ENCODE measurements around the gene TCF12.

TCF12 gene

DNA sequence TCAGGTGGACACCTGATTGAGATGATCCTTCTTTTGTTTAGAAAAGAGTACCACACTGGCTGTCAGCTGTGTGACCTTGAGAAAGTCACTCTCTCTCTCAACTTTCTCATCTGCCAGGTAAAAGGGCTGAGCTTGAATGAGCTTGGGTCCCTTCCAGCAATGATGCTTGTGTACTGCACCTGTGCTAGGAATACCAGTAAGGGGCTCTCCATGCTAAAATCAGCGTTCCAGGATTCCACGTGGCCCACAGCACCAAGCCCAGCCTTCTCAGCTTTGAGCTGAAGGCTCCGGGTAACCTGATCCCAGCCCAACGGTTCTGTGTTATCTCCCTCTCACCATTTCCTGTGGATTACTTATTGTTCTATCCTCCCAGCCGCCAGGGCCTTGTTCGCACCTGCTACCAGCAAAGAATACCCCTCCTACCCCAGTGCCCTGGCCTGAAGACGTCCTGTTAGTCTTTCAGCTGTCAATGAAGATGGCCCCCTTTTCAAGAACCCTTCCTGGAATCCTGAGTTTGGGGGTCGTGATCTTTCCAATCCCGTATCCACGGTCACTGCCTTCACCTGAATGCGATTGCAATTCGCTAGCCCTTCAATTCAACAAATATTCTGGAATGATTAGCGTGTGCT lies 403.6 kb downstream of the TCF12 start:
- DNase-seq (ENCODE audit: low spot score): no peak

DNA sequence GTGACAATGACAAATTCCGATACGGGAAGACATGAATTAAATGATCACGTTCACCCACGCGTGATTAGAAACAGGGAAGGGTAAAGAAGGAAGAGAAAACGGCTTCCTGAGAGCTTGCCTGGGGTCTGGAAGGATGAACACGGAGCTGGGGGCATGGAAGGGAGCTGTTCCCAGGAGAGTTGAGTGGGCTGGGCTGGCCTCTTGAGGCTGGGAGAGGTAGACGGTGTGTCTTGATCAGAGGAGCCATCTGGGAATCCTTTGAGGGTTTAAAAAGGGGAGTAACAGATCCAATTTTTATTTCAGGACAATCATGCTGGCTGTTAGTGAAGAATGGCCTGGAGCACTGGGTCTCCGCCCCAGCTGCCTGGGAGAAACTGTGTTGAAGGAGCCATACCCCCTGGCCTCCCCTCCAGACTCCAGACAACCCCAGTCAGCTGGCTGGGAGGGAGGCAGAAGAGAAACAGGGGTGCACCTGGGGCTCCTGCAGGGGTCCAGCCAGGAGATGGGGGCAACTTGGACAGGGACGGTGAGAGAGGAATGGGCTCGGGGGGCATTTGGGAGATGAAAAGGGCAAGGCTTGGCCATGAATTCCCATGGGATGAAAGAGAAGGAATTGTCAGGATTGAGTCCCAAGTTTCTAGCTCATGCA lies 404.3 kb downstream of the TCF12 start:
- no peak for DNase-seq (ENCODE audit: low spot score)

DNA sequence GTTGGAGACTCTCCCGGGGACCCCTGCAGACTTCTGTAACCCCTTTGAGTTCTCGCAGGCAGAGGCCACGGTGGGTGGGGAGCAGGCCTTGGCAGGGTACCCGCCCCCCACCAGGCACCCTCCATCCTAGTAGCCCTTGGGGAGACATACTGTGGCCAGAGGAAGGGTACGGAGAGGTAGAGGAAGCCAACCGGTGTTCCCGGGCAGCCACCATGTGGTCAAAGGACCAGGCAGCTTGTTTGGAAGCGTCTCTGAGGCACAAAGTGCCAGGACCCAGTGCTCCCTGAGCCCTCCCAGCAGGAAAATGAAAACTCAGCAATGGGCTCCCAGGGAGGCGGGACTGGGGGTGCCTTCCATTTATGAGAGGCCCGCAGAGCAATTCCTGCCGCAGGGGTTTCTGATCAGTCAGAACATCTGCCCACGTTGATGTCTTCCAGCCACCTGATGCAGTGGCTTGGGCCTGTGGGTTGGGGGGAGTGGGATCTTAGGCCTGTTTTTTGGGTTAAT lies 404.9 kb downstream of the TCF12 start:
- DNase-seq (ENCODE audit: low spot score): no peak

DNA sequence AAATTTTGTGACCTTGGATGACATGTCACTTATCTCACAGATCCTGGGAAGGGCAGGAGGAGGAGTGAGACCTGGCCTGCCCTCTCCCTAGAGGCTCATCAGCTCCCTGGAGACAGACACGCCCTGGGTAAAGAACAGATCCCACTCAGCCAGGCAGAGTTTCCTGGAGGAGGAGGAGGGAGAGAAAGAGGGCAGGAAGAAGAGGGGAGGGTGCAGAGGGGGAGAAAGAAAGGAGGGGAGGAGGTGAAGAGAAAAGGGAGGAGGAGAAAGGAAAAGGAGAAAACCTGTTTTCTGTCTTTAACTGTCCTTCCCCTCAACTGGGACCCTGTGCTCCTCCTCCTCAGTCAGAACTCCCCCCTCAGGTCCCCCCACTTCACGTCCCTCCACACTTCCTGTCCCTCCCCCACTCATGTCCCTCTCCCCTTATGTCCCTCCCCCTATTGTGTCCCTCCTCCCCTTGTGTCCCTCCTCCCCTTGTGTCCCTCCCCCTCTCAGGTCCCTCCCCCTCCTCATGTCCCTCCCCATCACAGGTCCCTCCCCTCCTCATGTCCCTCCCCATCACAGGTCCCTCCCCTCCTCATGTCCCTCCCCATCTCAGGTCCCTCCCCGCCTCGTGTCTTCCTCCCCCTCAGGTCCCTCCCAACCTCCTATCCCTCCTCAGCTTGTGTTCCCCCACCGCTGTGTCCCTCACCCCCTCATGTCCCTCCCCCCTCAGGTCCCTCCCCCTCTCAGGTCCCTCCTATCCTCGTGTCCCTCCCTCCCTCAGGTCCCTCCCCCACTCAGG lies 405.6 kb downstream of the TCF12 start:
- no peak for DNase-seq (ENCODE audit: low spot score)

DNA sequence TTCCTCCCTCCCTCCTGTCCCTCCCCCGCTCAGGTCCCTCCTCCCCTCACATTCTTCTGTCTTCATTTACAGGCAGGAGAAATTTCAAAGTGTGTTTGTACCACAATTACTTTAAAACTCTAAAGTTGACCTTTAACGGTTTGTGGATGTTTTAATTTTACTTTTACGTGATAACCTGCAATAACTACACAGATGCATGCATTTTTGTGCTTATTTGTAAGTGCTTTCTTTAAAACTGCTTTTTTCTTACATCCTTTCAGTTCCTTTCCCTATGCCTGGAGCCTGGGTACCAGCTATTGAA lies 406.1 kb downstream of the TCF12 start:
- DNase-seq (ENCODE audit: low spot score): no peak

DNA sequence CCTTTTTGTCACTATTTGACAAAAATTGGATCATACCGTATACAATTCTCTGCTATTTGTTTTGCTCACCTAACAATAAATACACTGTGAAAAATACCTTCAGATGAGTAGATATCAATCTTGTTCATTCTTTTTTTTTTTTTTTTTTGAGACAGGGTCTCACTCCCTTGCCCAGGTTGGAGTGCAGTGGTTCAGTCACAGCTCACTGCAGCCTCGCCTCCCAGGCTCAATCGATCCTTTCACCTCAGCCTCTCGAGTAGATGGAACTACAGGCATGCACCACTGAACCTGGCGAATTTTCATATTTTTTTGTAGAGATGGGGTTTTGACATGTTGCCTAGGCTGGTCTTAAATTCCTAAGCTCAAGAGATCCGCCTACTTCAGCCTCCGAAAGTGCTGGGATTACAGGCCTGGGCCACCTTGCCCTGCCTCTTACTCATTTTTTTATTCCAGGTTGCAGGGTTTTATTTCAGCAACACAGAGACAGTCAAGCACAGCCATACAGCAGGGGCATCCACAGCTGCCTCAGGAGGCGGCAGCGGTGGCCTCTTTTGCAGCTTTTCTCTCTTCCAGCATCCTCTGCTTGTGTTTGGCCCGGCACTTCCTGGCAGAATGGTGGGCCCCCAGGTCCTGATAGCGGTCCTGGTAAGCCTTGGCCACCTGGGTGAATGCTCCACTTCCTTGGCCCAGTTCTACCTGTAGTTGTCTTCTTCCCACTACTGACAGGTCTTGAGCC lies 406.7 kb downstream of the TCF12 start:
- DNase-seq (ENCODE audit: low spot score): no peak

DNA sequence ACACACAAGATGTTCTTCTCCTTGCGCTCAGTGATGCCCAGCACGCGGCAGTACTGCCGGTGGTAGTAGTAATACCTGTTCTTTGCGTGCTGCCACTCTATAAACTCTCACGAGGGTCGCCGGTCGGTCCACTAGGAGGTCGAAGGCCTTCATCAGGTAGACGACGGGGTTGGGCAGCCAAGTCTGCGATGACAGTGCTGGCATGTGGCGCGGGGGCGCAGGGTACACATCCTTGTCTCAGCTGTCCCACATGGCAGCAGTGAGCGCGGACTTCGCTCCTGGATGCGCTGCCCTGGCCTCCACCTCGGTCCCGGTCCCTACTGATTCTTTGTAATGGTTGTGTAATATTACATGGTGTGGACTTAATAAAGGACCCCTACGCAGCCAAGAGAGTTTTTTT lies 407.8 kb downstream of the TCF12 start:
- no peak for DNase-seq (ENCODE audit: low spot score)

DNA sequence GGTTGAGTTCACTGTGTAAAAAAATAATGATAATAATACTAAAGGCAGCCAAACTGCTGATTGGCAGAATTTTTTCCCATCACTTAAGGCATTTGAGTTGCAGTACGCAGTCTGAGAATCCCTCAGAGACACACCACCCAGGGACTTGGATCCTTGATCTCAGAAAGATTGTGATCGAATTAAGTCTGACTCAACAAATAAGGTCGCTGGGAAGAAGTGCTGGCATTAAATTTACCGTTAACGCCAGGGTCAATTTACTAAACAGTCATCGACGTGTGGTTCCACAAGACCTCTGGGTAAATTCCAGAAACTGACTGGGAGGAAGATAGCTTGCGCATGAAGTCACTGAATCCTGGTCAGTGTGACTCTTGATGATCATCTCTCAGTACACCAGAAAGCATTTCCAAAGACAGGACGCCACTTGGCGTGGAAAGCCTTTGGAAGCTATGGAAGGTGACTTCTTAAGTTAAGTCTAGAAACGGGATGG lies 409.6 kb downstream of the TCF12 start:
- no peak for DNase-seq (ENCODE audit: low spot score)

DNA sequence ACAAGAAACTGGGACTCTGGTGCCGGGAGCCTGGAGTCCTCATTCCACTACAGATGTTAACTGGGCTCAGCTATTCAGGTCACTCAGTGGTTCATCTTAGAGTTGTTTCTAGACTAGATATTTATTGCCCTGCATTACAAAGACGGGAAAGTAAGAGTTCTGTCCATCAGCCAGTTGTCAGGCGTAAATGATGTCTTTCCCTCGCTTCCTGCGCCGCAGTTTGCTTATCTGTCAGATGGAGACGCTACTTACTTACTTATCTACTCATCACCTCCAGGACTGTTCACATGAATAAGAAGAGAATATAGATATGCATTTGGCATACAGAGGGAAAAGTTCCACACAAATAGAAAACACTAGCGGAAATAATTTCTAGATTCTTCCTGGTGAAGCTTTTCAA lies 410.0 kb downstream of the TCF12 start:
- no peak for DNase-seq (ENCODE audit: low spot score)

DNA sequence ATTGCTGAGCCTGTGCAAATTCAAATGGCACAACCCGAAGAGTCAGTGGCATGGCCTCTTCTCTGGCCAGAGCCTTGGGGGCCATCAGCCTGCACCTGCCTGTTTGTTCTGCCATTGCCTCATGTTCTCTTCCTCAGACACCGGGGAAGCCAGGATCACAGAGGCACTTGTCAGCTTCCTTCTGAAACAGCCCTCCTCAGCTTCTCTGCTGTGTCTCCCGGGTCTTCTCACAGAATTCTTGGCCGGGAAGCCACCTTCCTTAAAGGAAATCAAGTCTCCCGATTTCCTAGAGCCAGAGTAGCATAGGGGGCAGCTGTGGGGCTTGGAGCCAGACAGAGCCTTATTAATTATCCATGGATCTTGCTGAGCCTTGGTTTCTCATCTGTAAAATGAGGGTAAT lies 410.5 kb downstream of the TCF12 start:
- no peak for DNase-seq (ENCODE audit: low spot score)

DNA sequence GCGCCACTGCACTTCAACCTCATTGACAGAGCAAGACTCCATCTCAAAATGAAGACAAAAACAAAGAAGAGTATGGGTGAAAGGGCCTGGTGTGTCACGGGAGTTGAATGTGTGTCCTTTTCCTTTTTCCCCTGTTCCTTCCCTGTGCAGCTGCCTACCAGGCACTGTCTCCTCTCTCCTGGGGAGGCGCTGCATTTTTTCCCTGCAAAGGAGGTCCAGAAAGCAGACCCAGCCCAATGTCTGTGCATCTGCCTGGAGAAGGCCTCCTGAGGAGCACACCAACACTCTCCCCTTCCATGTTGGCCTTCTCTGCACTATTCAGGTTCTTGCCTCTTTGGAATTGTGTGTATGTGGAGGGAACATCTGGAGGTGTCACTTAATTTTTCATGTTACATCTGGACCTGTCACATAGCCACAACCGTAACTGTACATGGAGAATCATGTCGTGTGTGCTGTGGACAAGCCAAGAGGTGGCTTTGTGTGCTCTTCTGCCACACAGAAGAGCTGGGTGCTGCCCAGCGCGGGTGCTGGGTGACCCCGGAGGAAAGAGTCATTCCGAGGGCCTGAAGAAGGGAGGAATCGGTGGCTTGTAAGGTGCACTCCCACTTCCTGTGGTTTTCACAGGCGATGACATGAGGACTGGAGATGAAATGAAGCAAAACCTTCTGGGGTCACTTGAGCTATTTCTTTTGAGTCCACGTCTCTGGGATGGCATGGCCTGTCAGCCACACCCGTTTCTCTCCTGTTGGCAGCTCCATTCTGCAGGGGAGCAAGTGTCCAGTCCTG lies 411.3 kb downstream of the TCF12 start:
- DNase-seq (ENCODE audit: low spot score): no peak

DNA sequence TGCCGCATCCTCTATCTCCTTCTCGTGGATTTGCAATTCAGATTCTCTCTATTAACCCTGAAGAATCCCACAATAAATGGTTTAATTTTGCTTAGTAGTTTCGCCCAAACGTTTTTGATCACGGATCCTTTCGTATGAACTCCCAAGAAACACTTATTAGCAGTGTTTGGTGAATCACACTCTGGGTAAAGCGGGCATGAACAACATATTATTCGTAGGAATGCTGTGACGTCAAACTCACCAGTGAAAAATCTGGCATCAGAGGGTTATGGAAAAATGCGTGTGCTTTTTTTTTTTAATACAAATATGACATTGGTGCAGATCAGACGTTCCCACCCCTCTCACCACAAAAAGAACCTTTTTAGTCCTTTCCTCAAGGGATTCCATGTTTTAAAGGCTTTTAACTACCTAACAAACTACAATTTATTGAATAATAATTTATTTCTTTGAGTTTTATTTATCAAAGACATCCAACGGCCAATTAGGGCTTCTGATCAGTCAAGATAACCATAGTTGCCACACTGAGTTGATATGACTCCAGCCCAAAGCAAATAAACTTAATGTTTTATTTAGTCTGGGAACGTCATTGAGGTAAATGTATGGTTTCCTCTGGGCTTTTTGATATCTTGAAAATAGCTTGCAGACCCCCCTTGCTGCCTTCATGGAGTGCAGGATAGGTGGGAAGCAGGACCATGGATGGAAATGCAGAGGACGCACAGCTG lies 412.3 kb downstream of the TCF12 start:
- no peak for DNase-seq (ENCODE audit: low spot score)

DNA sequence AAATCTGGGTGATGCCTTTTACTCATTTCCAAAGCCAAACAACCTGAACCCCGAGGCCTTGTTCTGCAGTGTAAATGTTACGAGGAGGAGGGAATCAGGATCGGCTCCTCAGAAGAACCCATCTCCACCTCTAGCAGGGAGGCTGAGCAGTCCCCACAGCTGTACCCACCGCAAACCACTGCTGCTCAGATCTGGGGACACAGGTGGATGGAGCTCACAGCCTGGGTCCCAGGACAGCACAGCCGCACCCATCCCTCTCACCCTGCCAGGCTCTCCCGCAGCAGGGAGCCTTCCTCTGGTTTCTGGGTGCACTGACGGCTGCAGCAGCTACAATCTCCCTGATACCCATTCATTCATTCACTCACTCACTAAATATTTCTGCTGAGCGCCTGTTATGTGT lies 413.9 kb downstream of the TCF12 start:
- no peak for DNase-seq (ENCODE audit: low spot score)

DNA sequence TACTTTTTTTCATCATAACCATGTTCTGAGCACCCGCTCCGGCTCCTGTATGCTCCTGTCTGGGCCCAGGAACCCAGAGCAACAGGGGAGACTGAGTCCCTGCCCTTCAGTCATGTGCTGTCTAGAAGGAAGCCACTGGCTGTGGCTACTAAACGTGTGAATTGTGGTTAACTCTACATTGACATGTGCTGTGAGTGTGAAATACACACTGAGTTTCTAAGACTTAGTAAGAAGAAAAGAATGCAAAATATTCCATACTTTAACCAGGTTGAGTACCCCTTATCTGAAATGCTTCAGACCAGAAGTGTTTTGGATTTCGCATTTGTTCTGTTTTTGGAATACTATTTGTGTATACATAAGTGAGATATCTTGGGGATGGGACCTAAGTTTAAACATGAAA lies 415.0 kb downstream of the TCF12 start:
- no peak for DNase-seq (ENCODE audit: low spot score)

DNA sequence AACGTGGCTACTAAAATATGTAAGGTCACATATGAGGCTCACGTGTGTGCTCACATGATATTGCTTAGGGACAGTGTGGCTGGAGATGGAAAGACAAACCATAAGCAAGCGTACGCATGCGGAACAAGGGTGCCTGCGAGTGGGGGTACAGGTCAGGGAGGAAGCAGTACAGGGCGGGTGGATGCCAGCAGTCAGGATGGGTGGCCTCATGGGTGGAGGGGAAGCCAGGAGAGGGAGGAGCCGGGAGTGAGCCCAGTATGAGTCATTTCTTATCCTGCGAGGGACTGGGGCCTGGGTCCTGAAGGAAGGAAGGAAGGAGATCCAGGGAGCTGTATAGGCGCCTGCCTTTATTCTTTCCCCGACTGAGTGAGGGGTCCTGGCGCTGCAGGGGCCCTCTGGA lies 415.8 kb downstream of the TCF12 start:
- DNase-seq (ENCODE audit: low spot score): no peak

DNA sequence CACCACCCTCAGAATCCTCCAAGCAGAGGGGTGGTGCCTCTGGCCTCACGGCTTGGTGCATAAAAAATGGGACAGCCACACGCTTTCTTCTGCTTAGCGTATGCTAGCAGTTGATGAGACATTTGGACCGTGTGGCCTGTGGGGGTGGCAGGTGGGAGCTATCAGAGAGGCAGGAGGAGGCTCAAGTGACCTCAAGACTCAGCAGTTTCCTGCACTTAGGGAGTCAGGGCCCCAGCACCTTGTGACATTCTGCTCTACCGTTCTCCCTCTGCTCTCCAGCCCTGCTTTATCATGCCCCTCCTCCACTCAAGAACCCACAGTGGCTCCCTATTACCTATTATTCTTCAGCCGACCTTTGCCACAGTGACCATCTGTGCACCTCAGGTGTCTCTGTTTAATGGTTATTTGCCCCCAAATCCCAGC lies 416.9 kb downstream of the TCF12 start:
- no peak for DNase-seq (ENCODE audit: low spot score)

DNA sequence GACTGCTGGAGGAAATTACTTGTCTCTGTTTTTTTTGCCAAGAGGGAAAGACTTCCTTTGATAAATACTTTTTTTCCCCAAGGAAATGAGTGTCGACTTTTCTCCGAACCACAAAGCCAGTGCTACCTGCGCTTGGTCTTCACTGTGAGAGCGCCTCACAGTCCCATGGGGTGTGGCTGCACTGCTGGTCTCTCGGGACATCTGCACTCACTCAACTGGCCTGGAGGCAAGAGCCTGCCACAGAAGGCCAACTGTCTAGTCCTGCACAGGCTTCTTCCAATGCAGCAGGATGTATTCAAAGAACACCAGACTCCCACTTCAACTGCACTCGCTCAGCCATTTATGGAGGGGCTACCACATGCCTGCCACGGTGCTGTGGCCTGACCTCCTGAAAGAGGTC lies 417.3 kb downstream of the TCF12 start:
- no peak for DNase-seq (ENCODE audit: low spot score)

DNA sequence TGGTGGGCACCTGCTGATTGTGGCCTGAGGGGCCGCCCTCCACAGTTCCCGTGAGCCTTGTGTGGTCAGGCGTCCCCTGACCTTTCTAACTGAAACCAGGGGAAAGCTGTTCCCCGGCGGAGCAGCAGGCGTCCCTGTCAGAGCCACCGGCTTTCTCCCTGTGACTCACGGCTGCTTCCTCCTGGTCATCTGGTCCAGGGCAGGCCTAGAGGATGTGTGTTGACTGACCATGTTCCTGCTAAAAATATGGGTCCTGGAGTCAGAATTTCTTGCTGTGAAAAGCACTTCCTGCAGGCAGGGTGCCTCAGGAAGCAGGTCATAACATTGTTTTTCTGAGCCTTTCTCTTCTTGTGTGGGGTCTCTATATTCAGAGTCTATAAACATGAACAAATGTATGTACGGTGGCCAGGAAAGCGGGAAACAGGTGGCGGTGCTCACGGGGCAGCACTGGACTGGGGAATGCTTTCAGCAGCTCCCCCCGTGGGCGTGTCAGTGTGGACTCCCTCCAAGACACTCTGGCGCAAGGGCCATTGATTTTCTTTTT lies 419.5 kb downstream of the TCF12 start:
- no peak for DNase-seq (ENCODE audit: low spot score)

DNA sequence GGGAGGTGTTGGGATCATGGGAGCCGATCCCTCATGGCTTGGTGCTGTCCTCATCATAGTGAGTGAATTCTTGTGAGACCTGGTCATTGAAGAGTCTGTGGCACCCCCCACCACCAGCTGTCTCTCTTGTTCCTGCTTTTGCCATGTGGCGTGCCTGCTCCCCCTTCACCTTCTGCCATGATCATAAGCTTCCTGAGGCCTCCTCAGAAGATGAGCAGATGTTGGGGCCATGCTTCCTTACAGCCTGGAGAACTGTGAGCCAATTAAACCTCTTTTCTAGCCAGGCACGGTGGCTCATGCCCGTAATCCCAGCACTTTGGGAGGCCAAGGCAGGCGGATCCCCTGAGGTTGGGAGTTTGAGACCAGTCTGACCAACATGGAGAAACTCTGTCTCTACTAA lies 420.9 kb downstream of the TCF12 start:
- no peak for DNase-seq (ENCODE audit: low spot score)

All from hematopoietic multipotent progenitor cell treated with erythropoietin and hydrocortisone succinate and interleukin-3 and kit ligand, for 15 days (in vitro differentiated cells).